H1 (cell line): Measurements from ENCODE around the gene CEP95. TPM values are rescaled to one million over a fixed set of nuclear protein-coding genes. Genes with fewer than 3 reads are reported as not detected.

Source experiments
- BACH1 ChIP-seq: IDR thresholded peaks from 2 replicates; pipeline ENCODE4 v1.6.1; 2012; ENCODE audit warnings: low read length, improper control_type of control experiment
- CREB1 ChIP-seq: IDR thresholded peaks from 2 replicates; pipeline ENCODE4 v1.6.1; 2012; ENCODE audit warnings: inconsistent platforms
- CTBP2 ChIP-seq: IDR thresholded peaks from 2 replicates; pipeline ENCODE4 v1.7.0; 2011; ENCODE audit warnings: borderline replicate concordance, mild to moderate bottlenecking, moderate library complexity, mixed read lengths, low read length; ENCODE audit not compliant: insufficient read depth, insufficient read length
- POLR2A ChIP-seq, 2 experiments: IDR thresholded peaks; 1 replicate in 1 of 2; 2 replicates in 1 of 2; pipeline ENCODE4 v1.6.1; 2011; ENCODE audit warnings: low read depth in 2 of 2, low read length in 2 of 2, mild to moderate bottlenecking in 2 of 2; ENCODE audit errors: control extremely low read depth in 1 of 2
- RXRA ChIP-seq: IDR thresholded peaks from 2 replicates; pipeline ENCODE4 v1.6.1; 2011; ENCODE audit warnings: low read depth, mild to moderate bottlenecking, low read length, moderate library complexity; ENCODE audit not compliant: insufficient read depth
- TEAD4 ChIP-seq: IDR thresholded peaks from 2 replicates; pipeline ENCODE4 v1.6.1; 2012; ENCODE audit warnings: low read depth, low read length, inconsistent platforms, mixed read lengths
- polyA plus RNA-seq, 7 experiments: library from polyadenylated mRNA; depleted of rRNA in 3 of 7; stranded (reverse) in 5 of 7; unstranded in 2 of 7; fragments of >200 nt in 5 of 7; fragments of 200-250 nt in 2 of 7; gene quantifications; 1 replicate in 5 of 7; 2 replicates in 1 of 7; 4 replicates in 1 of 7; pipeline versions ENCODE4 v1.2.1 to v1.2.3, GENCODE V29; 2011 to 2013; ENCODE audit warnings: missing spikeins in 2 of 7, mixed read lengths in 2 of 7
- total RNA-seq: library from RNA; stranded (reverse); fragmentation: NEBNext Ultra II Directional; extraction: Animal tissue kit (Norgen Biotek cat#: 25700); gene quantifications from 2 replicates; pipeline ENCODE4 v1.2.1, GENCODE V29; 2021

Gene CEP95
- total and polyA plus RNA-seq, 2 of the 8 experiments (the other 6 are each of a cell fraction or from before 2014, with no cell fraction given), result 22.3 to 51.5 TPM

DNA sequence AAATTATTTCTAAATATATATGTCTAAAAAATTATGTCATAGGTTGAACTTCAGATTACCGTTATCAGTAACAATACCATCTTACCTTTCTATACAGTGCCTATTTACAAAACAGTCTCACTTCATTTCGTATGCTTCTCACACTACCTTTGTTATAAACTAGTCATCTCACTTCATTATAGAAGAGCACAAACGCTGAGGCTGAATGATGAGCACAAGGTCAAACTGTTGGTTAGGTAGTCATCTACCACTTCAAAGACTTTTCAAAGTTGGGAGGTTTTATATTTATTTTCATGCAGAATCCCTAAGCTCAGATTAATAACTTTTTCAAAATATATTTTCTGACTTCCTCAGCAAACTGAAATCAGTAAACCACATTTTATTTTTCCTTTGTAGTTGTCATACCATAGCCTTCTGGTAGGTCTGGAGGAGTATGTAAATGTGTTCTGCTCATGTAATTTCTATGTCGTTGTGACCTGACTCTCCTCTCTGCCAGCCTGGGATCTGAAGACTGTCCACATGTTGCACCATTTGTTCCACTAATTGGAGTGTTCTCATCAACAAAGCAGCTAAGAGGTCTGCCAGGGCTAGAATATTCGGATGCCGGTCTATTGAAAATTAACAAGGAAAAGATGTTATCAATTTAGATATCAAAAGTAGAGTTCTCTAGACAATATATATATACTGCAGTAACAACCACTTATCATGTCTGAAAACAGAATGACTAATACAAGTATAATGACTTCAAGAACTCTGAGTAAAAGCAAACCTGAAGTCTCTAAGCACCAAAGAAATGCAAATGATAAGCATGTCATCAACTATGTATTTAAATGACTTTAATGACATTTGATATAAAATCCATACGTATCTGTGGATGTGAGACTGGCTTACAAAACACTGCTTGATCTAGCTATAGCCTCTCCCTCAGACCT lies 73.9 kb downstream of the CEP95 start (continued):
- TF ChIP-seq CREB1 (no peak), CTBP2 (no peak), POLR2A (IDR thresholded peaks at IDR 0.05; ENCODE audit: control extremely low read depth in 1 of 2, low read depth in 2 of 2, low read length in 2 of 2) (no peak), TEAD4 (no peak), BACH1 (no peak), RXRA (no peak)
